A172 (cell line): Measurements from ENCODE around the gene PHACTR1. TPM values are rescaled to one million over a fixed set of nuclear protein-coding genes. Genes with fewer than 3 reads are reported as not detected.

Source experiments
- DNase-seq: peaks from one replicate; pipeline ENCODE4 v3.0.0-alpha.2; 2015; ENCODE audit warnings: low spot score
- total RNA-seq: library from RNA; depleted of rRNA; stranded (reverse); fragments of >200 nt; shearing (Covaris generic); gene quantifications from 2 replicates; pipeline ENCODE4 v1.2.3, GENCODE V29; 2014

PHACTR1 gene
- total RNA-seq, 1 experiment from 2014 or later = 0.55 TPM

DNA sequence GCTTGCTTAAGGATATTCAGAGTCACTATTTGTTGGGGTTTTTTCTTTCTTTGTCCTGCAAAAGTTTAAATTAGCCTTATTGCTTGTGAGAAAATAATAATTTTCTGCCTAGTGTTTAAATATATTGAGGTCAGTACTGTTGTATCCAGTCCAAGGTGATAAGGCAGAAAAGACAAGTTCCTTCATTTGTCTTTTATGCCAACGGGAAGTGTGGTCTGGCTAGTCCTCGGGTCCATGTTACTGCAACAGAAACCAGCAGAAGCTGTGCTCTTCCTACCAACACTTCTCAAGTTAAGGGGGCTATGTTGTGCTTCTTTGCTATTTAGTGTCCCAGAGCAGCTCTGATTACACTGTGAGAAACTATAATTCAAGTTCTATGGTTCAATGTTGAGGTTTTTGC is 310.6 kb downstream of the PHACTR1 start:
- DNase-seq = no peak

DNA sequence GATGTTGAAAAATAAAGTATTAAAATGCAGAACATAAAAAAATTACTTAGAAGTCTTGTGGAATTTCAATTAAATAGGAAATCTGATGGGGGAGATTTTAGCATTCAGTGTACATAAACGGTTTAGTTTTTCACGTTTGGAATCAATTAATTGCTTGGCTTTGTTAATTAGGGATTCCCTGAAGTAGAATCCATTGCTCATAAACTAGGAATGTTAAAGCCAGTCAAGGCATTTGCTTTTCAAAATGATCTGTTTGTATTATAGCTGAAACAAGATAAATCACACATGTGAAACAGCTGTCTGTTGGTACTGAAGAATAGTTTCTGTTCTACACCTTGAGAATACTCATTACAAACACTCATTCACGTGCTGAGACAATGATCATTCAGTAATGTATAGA is 313.8 kb downstream of the PHACTR1 start:
- DNase-seq = no peak

DNA sequence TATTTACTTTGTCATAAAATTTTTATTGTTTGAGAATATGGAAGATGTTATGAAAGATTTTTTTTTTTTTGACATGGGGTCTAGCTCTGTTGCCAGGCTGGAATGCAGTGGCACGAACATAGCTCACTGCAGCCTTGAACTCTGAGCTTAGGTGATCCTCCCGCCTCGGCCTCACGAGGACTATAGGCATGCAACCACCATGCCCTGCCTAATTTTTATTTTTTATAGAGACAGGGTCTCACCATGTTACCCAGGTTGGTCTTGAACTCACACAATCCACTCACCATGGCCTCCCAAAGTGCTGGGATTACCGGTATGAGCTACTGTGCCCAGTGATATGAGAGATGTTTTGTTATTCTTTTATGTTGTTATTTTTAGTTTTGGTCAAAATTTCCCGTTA is 316.0 kb downstream of the PHACTR1 start:
- DNase-seq = no peak

DNA sequence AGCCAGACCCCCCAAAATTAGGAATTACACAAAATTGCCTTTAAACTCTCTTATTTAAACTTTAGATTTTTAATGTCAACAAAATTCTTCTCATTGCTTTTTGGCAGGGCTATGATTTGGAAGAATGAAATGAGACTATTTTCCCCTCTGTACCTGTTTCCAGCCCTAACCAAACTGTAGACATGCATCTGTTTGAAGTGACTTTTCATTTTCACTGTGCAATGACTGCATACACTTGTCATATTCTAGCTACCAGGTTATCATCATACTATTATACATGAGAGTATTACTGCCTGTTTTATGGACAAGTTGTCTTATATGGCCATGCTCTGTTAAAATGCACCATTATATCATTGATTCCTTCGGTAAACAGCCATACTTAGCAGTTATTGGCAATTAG is 316.6 kb downstream of the PHACTR1 start:
- DNase-seq = no peak

DNA sequence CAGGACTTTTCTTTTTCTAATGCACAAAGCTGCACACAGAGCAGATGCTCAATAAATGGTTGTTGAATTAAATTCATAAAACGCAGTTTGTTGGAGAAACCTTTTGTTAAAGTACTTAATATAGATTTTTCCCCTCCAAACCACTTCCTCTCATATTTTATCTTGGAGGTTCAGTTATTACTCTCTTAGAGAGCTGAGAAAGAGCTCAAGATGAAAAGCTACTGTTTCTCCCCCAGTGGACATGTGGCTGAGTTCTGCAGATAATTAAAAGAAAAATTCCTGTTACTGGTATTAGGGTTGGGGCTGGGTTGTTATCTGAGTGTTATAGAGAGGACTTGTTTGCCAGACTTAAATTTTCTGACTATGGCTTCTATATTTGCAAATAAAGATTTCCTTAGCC is 317.7 kb downstream of the PHACTR1 start:
- no peak for DNase-seq

DNA sequence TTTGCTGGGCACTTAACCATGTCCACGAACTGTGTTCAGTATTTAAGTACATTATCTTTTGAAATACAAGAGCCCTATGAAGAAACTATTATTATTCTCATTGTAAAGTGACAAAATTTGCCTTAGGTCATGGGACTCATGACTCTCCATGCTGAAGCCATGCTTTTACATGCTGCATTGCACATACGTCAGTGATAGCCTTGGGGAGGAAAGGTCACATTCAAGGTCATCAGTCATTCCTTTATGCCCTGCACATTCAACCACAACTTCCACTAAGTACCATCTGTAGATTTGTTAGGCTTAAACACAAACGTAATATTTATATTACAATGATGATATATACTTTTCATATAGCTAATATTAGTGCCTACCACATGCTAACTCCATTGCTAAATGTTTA is 319.0 kb downstream of the PHACTR1 start:
- DNase-seq = no peak

DNA sequence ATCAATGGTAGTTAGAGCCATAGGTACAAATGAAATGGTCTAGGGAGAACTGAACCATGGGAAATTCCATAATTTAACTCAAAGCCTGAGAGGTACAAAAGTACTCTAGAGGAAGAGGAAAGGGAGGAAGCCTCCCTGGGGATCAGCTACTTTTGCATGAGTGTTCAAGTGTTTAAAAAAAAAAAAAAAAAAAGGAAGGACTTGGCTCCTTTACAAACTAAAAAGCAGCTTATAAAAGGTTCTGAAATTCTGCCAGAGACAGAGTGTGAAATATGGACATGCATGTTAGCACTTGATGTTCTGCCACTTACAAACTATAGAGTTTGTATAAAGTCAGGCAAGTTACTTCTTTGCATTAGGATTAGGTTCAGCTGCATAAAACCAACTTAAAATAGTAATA is 321.7 kb downstream of the PHACTR1 start:
- no peak for DNase-seq

DNA sequence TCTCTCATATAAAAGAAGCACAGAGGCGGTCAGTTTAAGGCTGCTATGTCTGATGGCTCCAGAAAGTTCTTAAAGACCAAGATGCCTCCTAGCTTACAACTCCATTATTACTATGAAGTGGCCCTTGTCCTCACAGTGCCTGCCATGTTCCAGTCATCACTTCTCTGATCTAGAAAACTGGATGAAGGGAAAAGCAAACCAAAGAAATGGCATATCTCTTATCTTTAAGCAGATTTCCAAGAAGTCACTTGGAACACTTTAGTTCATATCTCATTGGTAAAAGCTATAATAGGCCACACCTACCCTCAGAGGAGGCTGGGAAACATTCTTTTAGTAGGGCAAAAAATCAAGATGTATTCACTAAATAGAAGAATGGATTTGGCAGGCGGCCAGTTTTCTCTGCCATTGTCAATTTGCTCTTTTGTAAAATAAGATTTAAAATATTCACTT is 322.2 kb downstream of the PHACTR1 start:
- DNase-seq = no peak

DNA sequence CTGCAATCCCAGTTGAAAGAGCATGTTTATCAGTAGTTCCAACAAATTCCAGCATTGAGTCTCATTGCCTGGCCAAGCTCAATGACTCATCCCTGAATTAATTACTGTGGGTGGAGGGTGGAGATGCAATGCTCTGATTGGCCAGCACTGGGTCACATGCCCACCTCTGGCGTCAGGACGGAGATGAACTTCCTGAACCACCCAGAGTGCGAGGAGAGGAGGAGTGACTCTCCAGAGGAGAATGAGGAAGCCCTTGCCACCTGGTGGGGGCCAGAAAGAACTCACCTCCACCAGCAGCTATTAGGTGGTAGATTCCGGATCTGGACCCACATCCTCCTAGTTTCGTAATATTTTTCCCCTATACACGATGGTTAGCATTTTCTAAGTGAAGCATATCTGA is 327.8 kb downstream of the PHACTR1 start:
- DNase-seq = peak; percentile 77

DNA sequence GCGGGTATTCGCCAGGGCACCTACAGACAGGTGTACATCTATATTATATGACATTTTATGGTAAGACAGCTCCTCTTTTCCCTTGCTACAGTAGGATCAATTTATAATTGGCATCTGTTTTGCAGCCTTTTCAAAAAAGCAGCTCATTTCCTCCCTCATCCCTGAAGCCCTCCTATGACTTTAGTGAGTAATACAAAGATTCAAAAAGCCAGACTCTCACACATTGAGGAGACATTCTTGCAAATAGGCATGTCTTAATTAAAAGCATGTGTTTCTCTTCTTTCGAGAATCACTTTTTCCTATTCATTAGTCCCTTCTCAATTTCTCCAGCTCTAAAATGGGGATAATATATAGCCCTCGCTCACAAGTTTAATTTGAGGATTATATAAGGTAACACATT is 328.3 kb downstream of the PHACTR1 start:
- DNase-seq = no peak

DNA sequence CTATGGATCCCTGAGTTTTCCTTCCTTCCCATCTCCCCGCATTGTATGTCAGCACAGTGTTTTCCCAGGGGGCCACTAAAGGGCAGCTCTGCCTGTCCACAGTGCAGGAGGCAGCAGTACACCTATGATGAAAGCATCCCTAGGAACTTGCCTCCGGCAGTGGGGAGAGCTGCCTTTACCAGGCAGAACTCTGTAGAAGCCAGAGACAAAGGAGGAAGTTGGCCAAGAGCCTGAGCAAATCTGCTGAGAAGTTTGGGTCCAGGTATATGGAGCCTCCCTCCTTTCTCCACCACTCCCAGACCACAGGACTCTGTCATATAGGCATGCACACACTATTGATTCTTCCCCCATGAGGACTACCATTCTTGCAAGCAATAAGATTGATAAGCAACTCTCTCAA is 329.1 kb downstream of the PHACTR1 start:
- DNase-seq = no peak

DNA sequence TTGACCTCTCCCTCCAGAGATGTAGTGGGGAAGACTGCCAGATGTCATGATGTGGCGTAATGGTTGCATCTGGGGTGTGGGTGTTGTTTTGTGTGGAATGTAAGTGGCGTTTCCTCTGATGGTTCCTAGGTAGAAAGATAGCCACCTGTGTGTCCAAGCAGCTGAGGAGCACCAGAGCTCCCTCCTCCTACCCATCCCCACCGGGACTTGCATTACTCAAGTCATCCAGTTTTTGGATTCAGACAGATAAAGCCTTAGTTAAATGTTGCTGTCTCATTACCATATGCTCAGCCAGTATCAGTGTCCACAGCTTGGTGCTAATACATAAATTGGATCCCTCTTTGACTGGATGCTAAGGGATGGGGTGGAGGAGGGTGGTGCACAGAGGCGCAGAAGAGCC is 329.5 kb downstream of the PHACTR1 start:
- DNase-seq = no peak

DNA sequence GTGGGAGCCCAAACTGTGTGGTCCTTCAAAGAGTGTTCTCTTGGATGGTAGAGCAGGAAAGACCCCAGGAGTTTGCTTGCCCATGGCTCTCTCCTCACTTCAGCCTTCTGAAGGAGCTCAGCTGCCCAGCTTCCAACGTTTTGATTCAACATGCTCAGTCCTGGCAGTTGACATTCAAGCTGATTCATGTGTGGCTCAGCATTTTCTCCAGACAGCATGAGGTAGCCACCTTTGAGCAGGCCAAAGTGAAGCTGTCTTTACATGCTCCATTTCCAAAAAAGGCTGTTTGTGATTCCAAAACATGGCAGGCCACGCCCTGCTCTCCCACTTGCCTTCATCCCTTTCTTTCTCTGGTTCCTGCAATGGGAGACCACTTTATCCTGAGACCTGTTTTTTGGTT is 331.5 kb downstream of the PHACTR1 start:
- DNase-seq = no peak

DNA sequence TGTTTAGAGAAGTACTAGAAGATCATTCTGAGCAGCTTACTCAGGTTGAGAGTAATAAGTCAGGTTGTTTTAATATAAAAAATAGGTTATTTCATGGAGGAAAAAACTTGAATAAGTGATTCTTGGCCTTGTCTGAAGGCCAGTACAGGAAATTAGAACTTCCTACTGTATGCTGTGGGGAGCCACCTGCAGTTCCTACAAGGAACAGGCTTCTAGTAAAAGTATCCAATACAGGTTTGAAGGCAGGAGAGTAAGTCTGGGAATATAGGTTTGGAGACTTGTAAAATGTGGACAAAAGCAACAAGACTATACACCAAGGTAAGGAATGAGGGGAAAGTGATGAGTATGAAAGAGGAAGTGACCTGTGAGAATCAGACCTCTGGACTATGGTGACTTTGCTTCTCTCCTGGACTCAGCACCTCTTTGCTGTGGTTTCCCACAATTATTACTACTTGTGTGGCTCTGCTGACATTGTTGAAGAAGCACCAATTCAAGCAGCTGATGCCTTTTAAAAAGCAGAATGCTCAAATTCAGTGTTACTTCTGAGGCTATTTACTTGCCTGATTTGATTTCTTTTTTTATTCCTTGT is 333.2 kb downstream of the PHACTR1 start:
- DNase-seq = no peak

DNA sequence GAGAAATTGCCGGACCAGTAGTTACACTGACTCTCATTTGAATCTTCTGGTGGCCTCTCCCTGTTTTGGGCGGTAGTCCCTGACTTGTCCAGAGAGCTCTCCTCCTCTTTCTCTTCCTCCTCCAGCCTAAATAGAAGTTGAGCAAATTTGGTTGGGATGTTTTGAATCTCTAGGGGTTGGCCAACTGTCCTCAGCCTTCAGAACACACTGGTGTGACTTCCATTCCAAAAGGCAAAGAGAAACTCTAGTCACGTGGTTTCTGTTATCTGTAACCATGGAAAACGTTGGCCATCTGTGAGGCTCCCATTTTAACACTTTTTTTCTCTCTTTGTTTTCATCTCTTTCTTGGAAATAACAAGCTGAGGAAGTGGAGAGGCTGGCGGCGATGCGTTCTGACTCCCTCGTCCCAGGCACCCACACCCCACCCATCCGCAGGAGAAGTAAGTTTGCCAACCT is 336.5 kb downstream of the PHACTR1 start:
- DNase-seq = no peak

DNA sequence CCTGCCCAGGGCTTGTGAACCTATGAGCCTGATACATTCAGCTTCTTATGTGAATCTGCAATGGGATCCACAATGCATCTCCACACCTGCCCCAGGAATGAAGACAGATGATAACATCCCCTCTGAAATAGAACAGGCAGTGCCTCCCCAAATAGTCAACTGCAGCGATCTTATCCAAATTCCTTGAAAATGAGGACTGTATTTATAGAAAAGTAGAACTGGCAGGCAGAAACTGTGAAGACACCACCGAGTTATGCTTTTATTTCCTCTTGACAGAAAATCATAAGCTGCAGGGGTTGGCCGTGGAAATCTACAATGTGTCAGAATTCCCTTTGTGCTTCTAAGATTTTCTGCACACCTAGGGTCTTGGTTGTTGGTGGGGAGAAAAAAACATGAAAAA is 341.5 kb downstream of the PHACTR1 start:
- no peak for DNase-seq

DNA sequence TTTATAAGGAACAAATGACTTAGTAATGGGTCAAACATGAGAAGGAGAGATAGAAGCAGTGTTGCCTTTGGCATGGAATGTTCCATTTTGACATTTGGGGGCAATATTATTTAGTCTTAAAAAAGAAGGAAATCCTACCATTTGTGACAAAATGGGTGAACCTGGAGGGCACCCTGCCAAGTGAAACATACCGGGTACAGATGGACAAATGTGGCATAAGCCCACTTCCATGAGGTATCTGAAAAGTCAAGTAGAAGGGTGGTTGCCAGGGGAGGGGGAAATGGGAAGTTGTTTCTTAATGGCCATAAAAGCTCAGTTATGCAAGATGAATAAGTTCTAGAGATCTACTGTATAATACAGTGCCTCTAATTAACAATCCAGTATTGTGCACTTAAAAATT is 342.5 kb downstream of the PHACTR1 start:
- no peak for DNase-seq

DNA sequence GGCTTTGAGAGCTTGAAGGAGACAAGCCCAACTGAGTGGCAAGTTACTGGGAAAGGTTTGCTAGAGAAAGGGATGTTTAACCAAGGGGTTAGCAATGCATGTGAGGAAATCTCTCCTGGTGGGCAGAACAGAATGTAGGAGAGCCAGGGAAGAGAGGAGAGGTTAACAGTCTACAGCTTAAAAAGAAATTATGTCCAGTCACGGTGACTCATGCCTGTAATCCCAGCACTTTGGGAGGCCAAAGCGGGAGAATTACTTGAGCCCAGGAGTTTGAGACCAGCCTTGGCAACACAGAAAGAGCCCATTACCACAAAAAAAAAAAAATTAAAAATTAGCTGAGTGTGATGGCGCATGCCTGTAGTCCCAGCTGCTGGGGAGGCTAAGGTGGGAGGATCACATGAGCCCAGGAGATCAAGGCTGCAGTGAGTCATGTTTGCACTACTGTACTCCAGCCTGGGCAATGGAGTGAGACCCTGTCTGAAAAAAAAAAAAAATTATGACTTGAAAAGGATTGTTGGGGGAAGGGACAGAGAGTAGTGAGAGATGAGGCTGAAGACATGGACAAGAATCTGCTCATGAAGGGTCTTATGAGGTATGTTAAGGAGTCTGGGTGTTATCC is 346.8 kb downstream of the PHACTR1 start:
- DNase-seq = no peak

DNA sequence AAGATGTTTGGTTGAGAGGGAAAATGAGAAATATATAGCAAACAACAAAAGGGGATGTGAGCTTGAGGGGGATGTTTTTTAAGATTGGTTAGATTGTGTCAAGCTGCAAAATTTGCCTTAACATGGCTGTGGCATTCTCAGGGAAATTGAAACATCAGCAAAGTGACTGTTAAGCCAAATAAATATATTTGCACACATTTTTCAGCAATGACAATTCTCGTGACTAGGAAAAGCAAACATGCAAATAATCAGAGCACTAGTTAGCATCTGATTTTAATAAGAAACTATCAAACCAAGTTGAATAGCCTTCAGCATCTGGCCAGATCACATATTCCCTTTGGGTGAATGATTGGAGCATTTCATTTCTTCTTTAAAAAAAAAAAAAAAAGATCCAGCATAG is 349.0 kb downstream of the PHACTR1 start:
- no peak for DNase-seq

DNA sequence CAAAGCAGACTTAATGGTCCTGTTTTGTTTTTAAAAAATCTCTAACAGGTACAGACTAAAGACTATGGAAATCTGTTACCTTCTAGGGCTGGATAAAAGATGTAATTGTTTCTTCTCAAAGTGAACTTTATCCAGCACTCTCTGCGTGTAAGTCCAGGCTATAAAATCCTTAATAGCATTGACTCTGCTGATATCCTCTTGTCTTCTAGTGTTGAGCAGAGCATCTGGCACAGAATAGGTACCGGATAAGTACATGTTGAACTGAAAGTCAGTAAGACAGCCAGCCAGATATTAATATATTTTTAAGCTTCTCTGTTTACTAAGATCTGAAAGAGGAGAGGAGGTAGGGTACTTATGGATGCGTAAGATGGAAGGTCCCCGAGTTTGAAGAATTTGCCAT is 349.5 kb downstream of the PHACTR1 start:
- no peak for DNase-seq

DNA sequence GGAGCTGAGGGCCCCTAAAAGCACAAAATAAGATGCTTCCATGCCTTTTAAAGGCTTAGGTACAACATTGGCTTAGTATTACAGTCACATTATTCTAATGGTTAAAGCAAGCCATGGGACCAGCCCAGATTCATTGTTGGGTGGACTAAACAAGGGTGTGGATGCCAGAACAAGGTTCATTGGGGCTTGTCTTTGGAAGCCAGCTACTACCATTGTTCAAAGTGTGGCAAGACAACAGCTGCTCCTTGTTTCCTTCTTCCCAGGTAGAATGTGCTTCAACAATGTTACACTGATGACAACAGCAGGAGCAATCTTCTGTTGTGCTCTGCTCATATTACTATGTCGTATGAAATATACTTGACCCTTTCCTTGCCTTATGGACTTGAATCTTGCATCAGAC is 350.3 kb downstream of the PHACTR1 start:
- DNase-seq = no peak

DNA sequence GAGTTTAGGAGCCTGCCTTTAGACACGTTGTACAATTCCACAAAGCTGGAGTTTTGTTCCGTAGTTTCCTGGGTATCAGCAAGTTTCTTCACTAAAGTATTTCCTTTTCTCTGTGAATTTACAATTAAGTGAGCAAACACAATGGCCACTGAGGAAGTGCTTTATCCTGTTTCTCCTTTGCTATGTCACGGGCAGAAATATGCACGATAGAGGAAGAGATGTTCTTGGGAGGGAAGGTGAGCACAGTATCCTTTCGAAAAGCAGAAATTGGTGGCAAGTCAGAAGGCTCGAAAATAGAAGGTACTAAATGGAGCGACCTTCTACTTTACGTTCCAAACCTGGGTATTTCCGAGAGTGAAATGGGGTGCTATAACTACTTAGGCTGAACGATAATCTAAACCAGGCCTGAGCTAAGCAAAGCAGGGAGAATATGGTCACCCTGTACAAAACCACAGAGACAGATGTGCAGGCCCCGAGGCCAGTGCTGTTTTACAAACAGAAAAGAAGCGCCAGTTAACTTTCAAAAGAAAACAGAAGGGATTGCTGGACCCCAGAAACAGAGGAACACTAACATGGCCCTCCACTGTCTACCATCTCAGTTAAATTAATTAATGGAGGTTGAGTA is 352.1 kb downstream of the PHACTR1 start:
- no peak for DNase-seq

DNA sequence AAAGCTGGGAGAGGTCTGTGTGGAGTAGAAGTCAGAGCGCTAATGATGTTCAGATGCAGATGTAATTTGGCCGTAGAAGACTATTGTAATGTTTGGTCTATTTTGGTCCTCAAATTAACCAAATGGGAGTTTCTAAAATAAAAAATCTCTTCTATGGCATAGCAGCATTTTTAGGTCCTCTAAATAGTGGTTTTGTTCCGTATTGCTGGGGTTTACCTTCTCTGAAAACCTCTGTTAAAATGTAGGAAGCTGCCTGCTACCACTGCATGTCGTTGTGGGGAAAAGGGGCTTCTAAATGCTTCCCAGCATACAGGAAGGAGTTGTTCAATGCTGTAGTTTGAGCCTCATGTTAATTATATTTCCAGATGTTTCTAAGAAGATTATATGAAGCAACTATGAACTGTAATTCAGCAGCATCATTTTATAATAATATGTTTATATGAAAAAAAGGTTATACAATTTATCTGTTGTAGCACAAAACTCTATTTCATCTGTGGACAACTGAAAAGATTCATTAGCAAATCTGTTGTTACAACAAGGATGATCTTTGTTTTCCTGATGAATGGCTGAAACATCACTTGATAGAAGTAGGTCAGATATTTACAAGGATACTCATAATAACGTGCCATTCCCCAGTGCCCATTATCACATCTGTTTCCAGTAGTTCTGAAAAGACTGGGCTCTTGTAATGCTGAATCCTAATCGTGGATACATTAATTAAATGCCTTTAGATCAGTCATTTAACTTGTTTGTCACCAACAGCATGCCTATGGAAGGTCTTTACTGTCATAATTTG is 355.2 kb downstream of the PHACTR1 start:
- DNase-seq = no peak
